Measurements from ENCODE around the gene NFATC2.
"Not testable (repeated sequence)": the region's sequence is repeated elsewhere in the genome, so short reads cannot be mapped to it uniquely, and the experiment has no call there.

NFATC2 gene

GRCh38 chr20:51468636-51469035 lies 73.9 kb downstream of the NFATC2 start:
- no peak for DNase-seq

DNA sequence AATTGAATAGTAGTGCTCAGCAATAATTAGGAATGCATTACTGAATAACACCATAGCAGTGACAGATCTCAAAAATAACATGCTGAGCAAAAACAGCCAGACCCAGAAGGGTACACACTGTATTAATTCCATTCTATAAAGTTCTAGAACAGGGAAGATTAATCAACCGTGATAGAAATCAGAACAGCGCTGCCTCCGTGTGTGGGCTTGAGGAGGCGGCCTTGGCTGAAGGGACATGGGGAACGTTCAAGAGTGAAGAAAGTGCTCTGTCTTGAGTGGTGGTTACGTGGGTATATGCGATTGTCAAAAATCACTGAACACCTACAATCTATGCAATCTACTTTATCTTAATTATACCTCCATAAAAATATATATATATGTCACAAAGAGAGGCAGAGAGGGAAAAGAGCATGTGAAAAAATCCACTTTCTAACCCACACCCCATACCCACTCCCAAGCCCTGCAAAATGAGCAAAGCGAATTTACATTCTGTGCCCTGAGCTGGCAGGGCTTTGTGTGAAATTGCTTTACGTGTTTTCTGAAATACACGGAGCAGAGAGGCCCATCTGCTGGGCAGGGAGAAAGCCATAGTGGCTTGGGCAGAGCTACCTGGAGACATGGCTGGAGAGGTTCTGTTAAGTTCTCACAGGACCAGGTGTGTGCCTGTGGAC lies 74.4 kb downstream of the NFATC2 start:
- no peak for DNase-seq

DNA sequence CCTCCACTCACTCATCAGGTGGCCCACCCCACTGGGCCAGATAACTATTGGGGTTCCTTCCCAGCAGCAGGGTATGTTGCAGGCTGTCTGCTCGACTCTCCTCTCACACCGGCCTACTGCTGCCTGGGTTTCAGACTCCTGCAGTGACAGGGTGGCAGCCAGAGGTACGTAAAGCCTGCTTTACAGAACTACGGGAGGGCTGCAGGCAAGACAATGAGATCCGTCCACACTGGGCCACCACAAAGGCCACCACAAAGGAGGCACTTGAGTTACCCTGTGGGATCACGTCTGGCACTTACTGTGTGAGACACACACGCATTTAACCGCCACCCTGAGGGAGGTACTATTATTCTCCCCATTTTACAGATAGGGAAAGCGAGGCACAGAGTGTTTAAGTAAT lies 78.5 kb downstream of the NFATC2 start:
- no peak for DNase-seq

DNA sequence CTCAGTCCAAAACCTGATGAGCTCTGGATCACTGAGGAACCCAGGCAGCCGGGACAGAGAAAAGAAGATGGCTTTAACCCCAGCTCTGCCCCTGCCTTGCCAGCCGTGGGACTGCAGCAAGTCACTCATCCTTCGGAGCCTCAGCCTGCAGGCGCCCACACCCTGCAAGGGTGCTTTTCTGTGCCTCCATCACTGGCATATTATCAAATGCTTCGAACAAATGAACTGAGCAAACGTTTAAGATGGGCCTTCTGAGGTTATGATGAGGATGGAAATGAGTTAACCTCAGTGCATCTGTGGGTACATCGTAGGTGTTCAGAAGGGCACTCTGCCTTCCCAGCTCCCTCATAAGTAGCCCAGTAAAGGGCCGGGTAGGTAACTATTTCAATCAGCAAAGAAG lies 79.0 kb downstream of the NFATC2 start:
- DNase-seq = no peak

DNA sequence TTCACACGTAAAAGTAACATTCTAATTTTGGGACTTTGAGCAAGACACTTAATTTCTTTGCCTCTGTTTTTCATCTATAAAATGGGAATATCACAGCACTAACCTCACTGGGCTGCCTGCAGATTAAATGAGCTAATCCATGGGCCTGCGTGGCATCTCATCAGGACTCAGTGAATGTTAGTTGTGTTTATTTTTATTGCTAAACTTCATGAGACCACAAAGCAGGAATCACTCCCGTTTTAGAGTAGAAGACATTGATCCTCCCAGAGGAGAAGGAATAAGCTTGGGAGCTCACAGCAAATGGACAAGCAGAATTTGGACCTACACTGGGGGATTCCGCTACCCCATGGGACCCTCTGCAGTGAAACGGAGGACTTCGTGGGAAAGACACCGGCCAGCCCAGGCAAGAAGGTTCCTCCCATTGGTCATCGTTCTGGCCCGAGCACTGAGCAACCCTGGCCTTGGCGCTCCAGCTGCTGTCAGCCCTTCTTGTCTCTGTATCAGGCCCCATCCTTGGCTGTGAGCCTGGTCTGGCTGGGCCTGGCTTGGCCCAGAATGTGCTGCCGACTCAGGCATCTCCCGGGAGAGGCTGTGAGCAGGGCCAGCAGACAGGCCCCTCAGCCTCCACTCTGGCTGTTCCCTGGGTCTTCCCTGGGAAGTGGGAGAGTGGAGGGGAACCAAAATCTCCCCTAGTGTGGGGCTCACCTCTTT lies 79.8 kb downstream of the NFATC2 start:
- DNase-seq = no peak

GRCh38 chr20:51461846-51462245 lies 80.7 kb downstream of the NFATC2 start:
- DNase-seq = not testable (repeated sequence)

DNA sequence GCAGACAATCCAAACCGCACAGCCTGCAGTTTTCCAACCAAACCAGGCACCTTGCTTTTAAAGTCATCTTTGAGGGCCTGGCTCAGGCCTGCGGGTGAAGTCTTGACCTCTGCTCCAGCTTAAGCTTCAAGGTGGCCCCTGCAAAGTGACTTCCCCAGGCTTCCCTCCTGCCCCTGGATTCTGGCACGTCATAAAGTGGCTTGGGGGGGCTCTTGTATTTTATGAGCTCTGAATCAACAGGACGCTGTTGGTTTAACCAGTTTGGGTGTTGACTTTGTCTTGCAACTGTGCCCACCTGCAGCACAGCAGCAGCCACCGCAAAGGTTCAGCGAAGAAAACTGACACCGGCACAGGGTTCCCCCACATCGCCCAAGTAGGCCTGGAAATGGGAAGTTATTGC lies 81.2 kb downstream of the NFATC2 start:
- no peak for DNase-seq

DNA sequence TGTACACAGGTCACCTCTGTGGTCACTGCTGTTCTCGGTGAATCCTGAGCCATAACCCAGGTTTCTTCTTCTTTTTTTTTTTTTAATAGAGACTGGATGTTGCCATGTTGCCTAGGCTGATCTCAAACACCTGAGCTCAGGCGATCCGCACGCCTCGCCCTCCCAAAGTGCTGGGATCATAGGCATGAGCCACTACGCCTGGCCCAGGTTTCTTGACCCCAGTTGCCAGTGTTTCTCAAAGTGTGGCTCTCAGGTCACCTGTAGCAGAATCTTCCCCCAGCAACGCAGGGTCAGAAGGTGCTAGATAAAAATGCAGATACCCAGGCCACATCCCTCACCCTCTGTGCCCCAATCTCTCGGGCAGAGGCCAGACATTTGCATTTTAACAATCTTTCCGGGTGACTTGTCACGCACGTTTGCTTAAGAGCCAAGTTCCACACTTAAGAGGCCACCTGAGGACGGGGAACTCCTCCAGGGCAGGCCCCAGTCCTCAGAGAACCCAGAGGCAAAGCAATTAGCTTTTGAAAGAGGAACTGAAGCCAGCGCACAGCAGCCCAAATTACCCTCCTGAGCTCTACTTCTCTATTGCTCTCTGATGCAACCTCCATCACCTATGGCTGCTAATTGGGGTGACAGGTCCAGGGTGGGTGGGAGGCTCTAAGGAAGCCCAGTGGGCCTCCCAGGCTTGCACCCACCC lies 81.8 kb downstream of the NFATC2 start:
- DNase-seq = no peak

- no peak for DNase-seq
Measured at GRCh38 chr20:51460163-51460562, 82.4 kb downstream of the NFATC2 start.

- no peak for DNase-seq
Measured at GRCh38 chr20:51458751-51459439, 83.6 kb downstream of the NFATC2 start.

DNA sequence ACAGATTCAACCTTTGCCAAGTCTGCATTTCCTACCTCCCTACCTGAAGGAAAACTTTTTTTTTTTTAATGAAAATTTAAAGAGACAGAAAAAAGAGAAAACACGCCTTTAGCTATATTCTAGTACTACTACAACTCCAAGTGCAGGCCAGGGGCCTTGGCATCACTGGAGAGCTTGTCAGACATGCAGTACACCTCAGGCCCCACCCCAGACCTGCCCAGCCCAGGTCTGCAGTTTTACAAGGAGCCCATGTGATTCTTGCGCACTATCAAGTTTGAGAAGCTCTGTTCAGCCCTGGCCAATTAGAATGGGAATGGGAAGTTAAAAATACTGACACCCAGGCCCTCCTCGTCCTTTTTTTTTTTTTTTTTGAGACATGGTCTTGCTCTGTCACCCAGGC lies 85.0 kb downstream of the NFATC2 start:
- no peak for DNase-seq

DNA sequence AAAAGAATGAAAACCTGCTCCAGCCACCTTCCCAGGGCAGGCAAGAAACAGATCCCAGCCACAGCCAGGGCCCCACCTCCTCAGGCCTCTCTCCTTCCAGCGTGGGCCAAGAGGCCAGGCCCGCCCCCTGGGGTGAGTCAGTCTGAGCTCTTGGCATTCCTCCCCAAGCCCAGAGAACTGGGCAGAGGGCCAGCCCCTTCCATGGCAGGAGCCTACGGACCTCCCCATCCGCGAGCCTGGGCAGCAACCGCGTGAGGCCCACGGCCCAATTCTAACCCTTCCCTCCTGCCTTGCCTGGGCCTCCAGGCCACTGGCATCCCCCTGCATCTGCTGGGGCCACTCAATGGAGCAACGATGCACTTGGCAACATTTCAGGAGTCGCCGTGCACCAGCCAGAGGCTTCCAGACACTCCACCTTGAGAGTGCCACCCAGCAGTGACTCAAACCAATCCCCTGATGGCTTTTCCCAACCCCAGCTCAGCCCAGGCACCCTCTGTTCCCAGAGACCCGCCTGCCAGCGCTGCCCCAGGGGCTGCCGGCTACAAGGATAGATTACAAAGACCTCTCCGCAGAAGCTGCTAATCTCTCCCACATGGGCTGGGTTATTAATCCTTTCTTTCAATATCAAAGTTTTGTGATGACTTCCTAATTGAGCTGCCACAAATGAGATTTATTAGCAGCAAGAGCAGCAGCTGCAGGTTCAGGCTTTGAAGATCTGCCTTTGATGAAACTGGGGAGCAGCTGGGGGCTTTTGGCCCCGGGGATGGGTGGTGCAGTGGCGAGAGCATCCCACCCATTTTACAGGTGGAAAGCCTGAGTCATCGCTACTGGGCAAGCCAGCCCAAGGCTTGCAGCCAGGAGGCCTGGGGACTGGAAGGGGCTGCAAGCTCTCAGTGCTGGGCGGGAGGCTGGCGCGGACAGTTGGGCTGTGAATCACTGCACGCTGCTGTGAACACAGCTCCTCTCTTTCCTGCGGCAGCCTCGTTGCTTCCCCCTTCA lies 85.7 kb downstream of the NFATC2 start:
- no peak for DNase-seq

- DNase-seq = no peak
Measured at GRCh38 chr20:51454250-51454865, 88.2 kb downstream of the NFATC2 start.

DNA sequence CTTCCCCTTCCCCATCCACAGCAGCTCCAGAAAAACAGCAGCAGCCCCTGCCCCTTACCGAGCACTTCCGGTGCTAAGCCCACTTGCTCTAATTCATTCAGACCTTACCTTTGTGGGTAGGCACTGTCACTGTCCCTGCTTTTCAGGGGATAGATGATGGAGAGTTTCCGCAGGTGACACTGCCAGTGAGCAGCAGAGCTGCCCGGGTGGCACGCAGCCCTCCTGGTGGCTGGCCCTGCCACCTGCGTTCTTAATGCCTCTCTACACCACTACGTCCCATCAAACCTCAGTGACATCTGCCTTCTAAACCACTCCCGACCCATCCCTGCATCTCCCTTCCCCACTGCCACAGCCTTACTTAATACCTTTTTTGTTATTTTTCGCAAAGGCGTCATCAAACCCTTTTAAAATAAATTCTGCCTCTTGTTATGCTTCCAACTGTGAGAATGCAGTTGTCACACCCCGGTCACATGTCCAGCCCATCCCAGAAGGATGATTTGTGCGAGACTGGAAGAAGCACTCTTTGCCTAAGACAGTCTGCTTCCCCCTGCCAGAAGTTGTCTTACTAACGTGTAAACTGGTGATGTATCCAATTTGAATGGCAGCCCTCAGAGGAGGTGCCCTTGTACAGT lies 89.7 kb downstream of the NFATC2 start:
- no peak for DNase-seq

DNA sequence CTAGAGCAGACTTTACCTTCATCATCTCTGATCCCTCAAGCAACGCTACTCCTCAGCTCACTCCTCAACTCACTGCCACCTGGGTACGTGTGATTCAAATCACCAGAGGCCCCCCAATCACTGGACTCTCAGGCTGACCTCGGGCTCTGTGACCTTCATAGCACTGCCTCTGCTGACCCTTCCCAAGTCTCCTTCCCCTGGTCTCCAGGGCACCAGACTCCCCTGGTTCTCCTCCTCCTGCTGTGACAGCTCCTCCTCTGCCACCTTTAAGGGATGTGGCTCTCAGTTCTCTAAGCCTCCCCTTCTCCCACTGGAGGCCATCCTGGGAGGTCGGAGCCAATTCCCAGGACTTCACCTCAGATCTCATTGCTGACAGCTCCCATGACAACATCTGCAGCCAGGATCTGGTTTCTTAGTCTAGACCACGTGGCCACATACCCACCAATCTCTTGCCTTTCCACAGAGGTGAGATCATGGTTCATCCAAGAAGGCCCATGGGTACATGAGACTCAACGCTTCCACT lies 90.4 kb downstream of the NFATC2 start:
- DNase-seq = no peak

DNA sequence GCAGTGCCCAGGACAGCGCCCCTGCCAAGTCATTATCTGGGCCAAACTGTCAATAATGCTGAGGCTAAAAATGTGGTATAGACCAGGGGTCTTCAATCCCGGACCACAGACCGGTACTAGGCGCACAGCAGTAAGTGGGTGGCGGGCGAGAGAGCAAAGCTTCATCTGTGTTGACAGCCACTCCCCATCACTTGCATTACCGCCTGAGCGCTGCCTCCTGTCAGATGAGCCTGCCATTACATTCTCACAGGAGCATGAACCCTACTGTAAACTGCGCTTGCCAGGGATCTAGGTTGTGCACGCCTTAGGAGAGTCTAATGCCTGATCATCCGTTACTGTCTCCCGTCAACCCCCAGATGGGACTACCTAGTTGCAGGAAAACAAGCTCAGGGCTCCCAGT lies 91.0 kb downstream of the NFATC2 start:
- DNase-seq = no peak

GRCh38 chr20:51450984-51451383 lies 91.5 kb downstream of the NFATC2 start:
- no peak for DNase-seq

- DNase-seq = no peak
Measured at GRCh38 chr20:51450221-51450712, 92.3 kb downstream of the NFATC2 start.

- DNase-seq = no peak
Measured at GRCh38 chr20:51449498-51450220, 92.9 kb downstream of the NFATC2 start.

DNA sequence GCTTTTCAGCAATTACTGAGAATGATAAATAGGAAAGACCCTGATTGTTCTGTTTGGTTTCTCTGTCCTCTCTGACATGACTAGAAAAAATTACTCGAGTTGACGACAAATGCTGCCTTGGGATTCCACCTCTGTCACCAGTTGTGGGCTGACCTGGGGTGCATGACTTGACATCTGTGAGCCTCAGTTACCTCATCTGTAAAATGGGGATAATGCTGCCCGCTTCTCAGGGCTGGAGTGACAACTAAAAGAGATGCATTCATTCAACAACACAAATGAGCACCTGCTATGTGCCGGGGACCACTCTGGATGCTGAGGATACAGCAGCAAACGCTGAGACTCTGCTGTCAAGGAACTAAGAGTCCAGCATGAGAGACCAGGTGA lies 94.8 kb downstream of the NFATC2 start:
- DNase-seq = no peak
